Ascending aorta (tissue), 2 donors: ENCODE results near the gene HIVEP1. TPM values are rescaled to one million over a fixed set of nuclear protein-coding genes. Genes with fewer than 3 reads are reported as not detected.

Experiments used
- DNase-seq, 2 donors: peaks; one replicate each; pipeline ENCODE4 v3.0.0-alpha.2; 2019; ENCODE audit warnings: low spot score in 2 of 2
- H3K27ac ChIP-seq, 2 donors: fragments of 200-600 bp; sonication (generic); one replicate each; pipeline ENCODE4 v1.5.1; 2016 to 2017; ENCODE audit warnings: mild to moderate bottlenecking in 1 of 2
- H3K27me3 ChIP-seq: fragments of 200-600 bp; sonication (generic); one replicate; pipeline ENCODE4 v1.5.1; 2017
- H3K36me3 ChIP-seq, 2 donors: fragments of 200-600 bp; sonication (generic); one replicate each; pipeline ENCODE4 v1.5.1; 2016
- H3K4me1 ChIP-seq, 2 donors: fragments of 200-600 bp; sonication (generic); one replicate each; pipeline ENCODE4 v1.5.1; 2016 to 2017; ENCODE audit warnings: mild to moderate bottlenecking in 1 of 2
- H3K4me3 ChIP-seq, 2 donors: fragments of 200-600 bp; sonication (generic); one replicate each; pipeline ENCODE4 v1.5.1; 2016 to 2017; ENCODE audit warnings: mild to moderate bottlenecking in 1 of 2
- H3K9me3 ChIP-seq, 2 donors: fragments of 200-600 bp; sonication (generic); one replicate each; pipeline ENCODE4 v1.5.1; 2016
- CTCF ChIP-seq, 3 experiments: fragments of 200-600 bp in 2 of 3; fragments of 450-650 bp in 1 of 3; sonication (generic) in 2 of 3; IDR thresholded peaks; one replicate each; pipeline ENCODE4 v1.5.1; 2016 to 2019; ENCODE audit warnings: antibody characterized with exemption in 3 of 3, mild to moderate bottlenecking in 1 of 3, moderate library complexity in 1 of 3
- intact Hi-C: fragments of 100-400 bp; cut with DNase I; formaldehyde crosslinking; loops from one replicate; pipeline ENCODE4 v1.15.1; 2023
- total RNA-seq: library from RNA; depleted of rRNA; stranded (reverse); fragments of >200 nt; gene quantifications from one replicate; pipeline ENCODE4 v1.1.0, GENCODE V29; 2016

Gene HIVEP1
- total RNA-seq, 1 donor from 2014 or later: 31.7 TPM

- no peaks in the 10 kb centered on the region for H3K27me3 ChIP-seq
- H3K36me3 ChIP-seq: peaks cover 5 to 16% of the 10 kb centered on the region in 2 donors
- TF ChIP-seq CTCF (IDR thresholded peaks at IDR 0.05): no peak
- intact Hi-C loops: no loop called here
- no peak overlapping the region for H3K4me3 ChIP-seq
- H3K4me1 ChIP-seq: no peaks in the 10 kb centered on the region
- peaks cover 0 to 22% of the 10 kb centered on the region in 2 donors for H3K9me3 ChIP-seq
- no peak for DNase-seq
- no peak overlapping the region for H3K27ac ChIP-seq
Observed at GRCh38 chr6:12114055-12114503, 102.0 kb downstream of the HIVEP1 start.

- Histone ChIP-seq H3K9me3 (peaks cover 0 to 22% of the 10 kb centered on the region in 2 donors), H3K36me3 (peaks cover 0 to 14% of the 10 kb centered on the region in 2 donors), H3K4me1 (no peaks in the 10 kb centered on the region), H3K27ac (no peak overlapping the region), H3K27me3 (no peaks in the 10 kb centered on the region), H3K4me3 (no peak overlapping the region)
- intact Hi-C loops: no loop called here
- no peak for DNase-seq
- TF ChIP-seq CTCF (IDR thresholded peaks at IDR 0.05): no peak
Observed at GRCh38 chr6:12115001-12115400, 102.9 kb downstream of the HIVEP1 start.

- H3K27me3 ChIP-seq: no peaks in the 10 kb centered on the region
- no peak for DNase-seq
- intact Hi-C loops: no loop called here
- no peaks in the 10 kb centered on the region for H3K4me1 ChIP-seq
- H3K27ac ChIP-seq: no peak overlapping the region
- H3K9me3 ChIP-seq: peaks cover 0 to 22% of the 10 kb centered on the region in 2 donors
- TF ChIP-seq CTCF (IDR thresholded peaks at IDR 0.05): no peak
- peaks cover 0 to 18% of the 10 kb centered on the region in 2 donors for H3K36me3 ChIP-seq
- no peak overlapping the region for H3K4me3 ChIP-seq
Observed at GRCh38 chr6:12115492-12115891, 103.4 kb downstream of the HIVEP1 start.

GRCh38 chr6:12116264-12116800, 104.2 kb downstream of the HIVEP1 start:
- no peak for DNase-seq
- H3K9me3 ChIP-seq: peaks cover 0 to 22% of the 10 kb centered on the region in 2 donors
- H3K4me3 ChIP-seq: no peak overlapping the region
- TF ChIP-seq CTCF (IDR thresholded peaks at IDR 0.05): no peak
- H3K27me3 ChIP-seq: no peaks in the 10 kb centered on the region
- peaks cover 7 to 23% of the 10 kb centered on the region in 2 donors for H3K36me3 ChIP-seq
- intact Hi-C loops: no loop called here
- H3K27ac ChIP-seq: no peak overlapping the region
- H3K4me1 ChIP-seq: no peaks in the 10 kb centered on the region

- peaks cover 0 to 22% of the 10 kb centered on the region in 2 donors for H3K9me3 ChIP-seq
- no peaks in the 10 kb centered on the region for H3K27me3 ChIP-seq
- intact Hi-C loops: no loop called here
- TF ChIP-seq CTCF (IDR thresholded peaks at IDR 0.05): no peak
- H3K27ac ChIP-seq: no peak overlapping the region
- H3K4me1 ChIP-seq: no peaks in the 10 kb centered on the region
- H3K4me3 ChIP-seq: no peak overlapping the region
- DNase-seq: no peak
- peaks cover 7 to 27% of the 10 kb centered on the region in 2 donors for H3K36me3 ChIP-seq
Observed at GRCh38 chr6:12116978-12117377, 104.9 kb downstream of the HIVEP1 start.

- intact Hi-C loops: no loop called here
- Histone ChIP-seq H3K4me1 (no peaks in the 10 kb centered on the region), H3K9me3 (peaks cover 0 to 22% of the 10 kb centered on the region in 2 donors), H3K27me3 (no peaks in the 10 kb centered on the region), H3K4me3 (no peak overlapping the region), H3K27ac (no peak overlapping the region), H3K36me3 (peaks cover 7 to 27% of the 10 kb centered on the region in 2 donors)
- DNase-seq: no peak
- TF ChIP-seq CTCF (IDR thresholded peaks at IDR 0.05): no peak
Observed at GRCh38 chr6:12118607-12119006, 106.5 kb downstream of the HIVEP1 start.
